GM21723 (cell line): ENCODE data around the gene TBC1D2B.

ENCODE experiments used
- ATAC-seq: cut with Tn5 transposase; IDR thresholded peaks from one replicate; pipeline ENCODE4 v1.9.1; 2021; ENCODE audit warnings: mild to moderate bottlenecking, moderate library complexity; ENCODE audit not compliant: unreplicated experiment

Gene TBC1D2B

DNA sequence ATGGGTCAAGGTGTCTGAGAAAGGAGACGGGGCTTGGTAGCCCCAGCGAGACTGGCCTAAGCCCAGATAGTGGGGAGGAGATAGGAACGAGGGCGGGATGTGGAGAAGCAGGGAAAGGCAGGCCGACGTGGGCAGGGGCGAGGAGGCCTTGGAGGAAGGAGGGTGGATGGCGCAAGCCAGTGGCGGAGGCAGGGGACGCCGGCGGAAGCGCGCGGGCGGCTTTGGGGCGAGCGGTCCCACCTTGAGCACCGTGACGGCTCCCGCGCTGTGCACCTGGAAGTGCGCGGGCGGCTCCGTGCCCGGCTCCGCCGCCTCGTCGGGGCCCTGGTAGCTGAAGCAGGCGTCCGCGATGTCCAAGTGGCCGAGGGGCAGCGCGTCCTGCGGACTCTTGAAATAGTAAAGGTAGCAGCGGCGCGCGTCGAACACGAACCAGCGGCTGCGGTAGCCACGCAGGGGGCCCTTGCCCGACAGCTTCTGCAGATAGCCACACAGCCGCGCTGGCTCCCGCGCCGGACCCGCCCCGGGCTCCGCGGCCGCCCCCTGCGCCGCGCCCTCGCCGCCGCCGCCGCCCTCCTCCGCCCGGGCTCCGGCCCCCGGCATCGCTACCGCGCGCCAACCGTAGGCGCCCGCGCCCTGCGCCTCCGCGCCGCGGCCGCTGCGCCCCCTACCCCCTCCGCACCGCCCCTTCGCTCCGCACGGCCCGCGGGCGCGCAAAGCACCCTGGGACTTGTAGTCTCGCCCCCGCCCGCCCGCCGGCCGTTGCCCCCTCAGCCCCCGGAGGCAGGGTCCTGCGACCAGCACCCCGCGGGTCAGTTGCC lies at the start of gene TBC1D2B:
Gene TBC1D2B, minus strand, starts transcription at position 659 of the 818 bp plus-strand sequence. Its CDS starts 59 bp downstream, at position 600.
- peak; percentile 70 for ATAC-seq

DNA sequence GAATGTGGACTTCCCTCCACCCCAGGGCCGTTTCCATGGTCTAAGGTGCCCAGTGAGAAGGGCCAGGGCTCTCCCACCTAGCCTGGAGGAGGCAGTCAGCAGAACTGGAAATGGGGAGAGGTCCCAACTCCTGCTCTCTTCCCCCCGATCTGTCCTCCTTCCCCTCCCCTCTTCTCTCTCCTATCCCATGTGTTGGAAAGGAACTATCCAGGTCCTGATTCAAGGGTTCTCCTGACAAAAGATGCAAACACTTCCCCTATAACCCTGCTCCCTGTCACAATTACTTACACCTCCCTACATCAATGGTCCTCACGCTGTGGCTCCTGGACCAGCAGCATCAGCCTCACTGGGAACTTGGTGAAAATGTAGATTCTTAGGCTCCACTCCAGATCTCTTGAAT lies 47.8 kb upstream of the TBC1D2B start:
- ATAC-seq = no peak

DNA sequence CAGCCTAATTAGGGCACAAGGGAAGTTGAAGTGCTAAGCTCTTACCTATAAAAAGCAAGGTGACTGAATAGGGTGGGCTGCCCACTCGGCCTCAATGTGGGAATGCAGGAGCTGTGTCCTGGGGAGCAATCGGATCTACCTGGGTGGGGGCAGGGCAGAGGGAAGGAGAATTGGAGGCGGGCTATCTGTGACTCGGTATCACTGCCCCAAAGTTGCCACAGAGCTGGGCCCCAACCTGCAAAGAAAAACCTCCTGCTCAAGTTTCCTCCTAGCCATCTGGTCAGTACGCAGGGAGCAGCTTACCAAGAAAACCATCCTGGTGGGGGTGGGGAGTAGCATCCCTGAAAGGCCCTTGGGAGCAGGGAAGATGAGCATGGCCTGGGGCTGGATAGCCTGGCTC lies 43.0 kb upstream of the TBC1D2B start:
- no peak for ATAC-seq

DNA sequence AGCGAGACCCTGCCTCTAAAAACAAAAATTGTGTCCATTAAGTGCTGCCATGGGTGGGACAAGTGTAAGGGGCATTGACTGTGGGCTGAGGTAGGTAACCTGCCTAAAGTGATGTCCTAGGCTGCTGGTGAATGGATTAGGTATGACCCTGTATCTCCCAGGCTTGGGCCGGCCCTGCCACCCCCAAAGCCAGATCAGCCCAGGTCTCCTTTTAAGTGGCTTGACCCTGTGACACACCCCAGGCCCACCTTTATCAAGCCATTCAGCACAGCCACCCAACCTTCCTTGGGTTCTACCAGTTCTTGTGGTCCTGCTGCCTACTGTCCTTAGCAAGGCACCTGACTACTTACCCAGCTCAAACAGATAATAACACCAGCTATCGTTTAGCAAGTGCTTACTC lies 35.0 kb upstream of the TBC1D2B start:
- ATAC-seq = no peak

DNA sequence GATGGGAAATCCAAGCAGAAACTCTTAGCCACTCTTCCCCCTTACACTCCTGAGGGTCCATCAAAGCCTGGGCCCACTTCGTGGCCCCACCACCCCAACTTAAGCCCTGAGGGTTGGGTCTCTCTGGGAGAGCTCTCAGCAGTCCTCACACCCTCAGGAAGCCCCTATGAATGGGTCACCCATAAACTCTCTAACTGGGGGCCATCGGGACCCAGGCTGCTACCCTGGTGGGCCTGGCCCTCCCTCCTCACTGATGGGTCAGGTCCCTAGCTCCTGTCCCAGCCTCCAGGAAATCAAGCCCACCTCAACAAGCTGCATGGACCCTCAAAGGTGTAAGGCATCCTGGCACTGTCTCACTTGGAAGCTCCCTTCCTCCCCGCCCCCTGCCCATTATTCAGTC lies 34.3 kb upstream of the TBC1D2B start:
- ATAC-seq = no peak

DNA sequence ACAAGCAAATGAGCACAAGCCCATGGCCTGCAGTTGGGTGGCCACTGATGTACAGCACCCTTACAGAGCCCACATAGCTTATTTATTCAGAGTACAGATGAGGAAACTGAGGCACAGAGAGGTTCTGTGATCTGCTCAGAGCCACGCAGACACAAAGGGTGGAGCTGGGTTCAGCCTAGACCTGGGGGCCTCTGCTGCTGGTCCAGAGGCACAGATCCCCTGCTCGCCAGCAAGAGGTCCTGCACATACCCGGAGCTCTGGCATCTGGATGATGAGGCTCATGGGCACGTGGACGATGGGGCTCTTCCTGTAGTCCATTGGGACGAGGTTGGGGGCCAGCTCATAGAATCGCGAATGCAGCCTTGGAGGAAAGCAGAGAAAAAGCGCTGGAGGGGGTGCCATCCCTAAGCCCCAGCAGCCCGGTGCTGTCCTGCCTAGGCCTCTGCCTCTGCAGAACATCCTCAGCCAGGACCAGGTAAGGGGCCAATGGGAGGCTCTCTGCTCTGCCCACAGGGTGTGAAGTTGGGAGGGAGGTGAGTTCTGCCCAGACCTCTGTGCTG lies 33.5 kb upstream of the TBC1D2B start:
- no peak for ATAC-seq

DNA sequence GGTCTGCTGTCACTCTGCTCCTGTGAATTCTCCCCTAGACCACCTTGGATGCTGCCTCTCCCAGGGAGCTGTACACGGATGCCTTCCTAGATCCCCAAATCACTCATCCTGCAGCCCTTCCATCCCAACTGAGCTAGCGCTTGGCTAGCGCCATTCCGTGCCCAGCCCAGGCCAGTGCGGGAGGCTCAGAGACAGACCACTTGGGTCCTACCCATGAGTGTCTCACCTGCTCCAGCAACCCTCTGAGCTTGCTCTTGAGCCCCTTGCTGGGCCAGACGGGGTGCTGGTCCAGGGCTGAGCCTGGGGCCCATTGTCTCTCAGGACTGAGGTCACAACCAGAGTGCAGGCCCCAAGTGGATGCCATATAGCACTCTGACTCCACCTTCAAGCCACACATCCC lies 32.6 kb upstream of the TBC1D2B start:
- no peak for ATAC-seq

DNA sequence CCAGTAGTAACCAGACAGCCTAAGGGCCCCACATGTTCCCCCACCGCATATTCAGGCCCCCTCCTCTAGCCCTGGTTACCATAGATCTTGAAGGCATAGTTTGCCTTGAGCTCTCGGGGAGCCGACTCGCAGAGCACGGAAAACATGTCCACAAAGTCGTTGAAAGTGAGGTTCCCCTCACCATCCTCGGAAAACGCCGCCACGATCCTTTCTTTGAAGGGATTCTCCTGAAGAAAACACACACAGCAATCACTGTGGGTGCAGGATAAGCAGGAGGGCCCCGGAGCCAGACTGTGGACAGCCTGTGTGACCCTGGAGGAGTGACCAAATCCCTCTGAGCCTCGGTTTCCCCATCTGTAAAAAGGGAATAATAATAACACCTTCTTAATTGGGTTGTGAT lies 31.6 kb upstream of the TBC1D2B start:
- no peak for ATAC-seq

DNA sequence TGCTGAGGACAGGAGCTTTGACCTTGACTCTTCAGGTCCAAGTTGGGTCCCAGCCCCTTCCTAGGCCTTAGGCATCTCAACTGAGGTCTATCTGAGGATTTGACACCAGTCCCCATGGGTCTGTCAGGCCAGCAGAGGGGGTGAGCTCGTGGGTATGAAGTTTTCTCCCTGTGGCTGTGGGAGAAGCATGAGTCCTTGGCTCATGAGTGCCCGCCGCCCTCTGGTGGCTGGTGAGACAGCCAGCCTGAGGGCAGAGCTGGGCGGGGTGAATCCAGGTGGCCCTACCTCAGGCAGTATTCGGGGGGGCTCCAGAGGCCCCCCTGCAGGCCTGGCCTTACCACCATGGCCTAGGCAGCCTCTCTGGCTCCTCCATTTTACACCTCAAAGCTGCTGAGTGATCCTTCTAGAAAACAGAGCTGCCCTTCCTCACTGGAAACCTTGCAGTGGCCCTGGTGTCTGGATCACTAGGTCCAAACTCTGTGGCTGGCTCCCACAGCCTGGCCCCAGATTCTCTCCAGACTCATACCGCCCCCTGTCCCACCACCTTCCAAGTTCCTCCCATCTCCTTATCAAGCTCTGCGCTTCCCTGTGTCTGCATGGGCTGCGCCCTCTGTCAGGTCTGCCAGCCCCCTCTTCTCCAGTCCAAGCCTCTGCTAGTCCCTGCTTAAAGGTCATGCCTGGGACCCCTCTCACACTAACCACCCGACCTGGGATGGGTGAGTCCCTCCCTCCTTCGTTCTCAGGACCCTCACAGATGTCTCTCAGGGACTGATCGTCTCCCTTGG lies 31.0 kb upstream of the TBC1D2B start:
- peak; percentile 34 for ATAC-seq

DNA sequence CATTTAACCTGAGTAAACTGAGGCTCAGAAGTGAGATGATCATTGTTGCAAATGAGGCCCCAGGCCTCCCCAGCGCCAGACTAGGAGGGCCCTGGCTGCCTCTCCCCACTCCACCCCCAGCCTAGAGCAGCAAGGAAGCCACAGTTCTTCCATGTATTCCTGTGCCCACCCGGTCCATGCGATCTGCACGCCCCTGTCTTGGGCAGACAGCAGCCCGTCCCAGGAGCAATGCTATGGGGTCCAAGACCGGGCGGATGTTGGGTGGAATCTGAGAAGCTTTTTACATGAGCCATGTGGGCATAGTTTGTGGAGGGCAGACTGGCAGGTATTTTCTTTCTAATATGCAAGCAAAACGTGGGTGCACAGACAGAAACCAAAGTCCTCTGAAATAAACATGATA lies 30.0 kb upstream of the TBC1D2B start:
- no peak for ATAC-seq

DNA sequence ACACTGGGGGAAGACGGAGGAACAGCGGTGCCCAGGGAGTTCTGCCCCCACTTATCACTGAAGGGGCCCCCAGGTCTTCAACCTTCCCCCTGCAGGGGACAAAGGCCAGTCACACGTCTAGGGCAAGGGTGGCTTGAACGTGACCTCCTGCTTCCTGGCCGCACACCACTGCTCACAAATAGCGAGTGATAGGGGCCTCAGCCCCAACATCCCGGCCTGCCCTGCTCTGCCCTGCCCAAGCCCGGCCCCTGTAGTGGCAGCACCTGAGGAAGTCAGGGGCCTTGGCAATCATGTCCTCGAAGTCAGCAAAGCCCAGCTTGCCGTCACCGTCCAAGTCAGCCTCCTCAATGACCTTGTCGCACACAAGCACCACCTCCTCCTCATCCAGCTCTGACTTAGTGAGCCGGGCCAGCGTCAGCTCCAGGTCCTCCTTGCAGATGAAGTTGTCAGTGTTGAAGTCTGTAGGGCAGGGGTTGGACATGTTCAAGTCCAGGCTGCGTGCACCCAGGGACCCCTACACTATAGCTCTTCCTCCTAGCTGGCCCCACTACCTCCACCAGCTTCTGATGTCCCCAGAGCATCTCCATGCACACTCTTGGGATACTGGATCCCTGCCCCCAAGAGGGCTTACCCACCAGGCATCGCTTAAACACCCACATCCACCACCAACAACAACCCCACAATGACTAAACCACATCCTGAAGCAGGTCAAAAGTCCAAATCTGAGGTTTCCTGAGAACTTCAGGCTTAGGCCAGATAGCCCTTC lies 28.1 kb upstream of the TBC1D2B start:
- no peak for ATAC-seq

DNA sequence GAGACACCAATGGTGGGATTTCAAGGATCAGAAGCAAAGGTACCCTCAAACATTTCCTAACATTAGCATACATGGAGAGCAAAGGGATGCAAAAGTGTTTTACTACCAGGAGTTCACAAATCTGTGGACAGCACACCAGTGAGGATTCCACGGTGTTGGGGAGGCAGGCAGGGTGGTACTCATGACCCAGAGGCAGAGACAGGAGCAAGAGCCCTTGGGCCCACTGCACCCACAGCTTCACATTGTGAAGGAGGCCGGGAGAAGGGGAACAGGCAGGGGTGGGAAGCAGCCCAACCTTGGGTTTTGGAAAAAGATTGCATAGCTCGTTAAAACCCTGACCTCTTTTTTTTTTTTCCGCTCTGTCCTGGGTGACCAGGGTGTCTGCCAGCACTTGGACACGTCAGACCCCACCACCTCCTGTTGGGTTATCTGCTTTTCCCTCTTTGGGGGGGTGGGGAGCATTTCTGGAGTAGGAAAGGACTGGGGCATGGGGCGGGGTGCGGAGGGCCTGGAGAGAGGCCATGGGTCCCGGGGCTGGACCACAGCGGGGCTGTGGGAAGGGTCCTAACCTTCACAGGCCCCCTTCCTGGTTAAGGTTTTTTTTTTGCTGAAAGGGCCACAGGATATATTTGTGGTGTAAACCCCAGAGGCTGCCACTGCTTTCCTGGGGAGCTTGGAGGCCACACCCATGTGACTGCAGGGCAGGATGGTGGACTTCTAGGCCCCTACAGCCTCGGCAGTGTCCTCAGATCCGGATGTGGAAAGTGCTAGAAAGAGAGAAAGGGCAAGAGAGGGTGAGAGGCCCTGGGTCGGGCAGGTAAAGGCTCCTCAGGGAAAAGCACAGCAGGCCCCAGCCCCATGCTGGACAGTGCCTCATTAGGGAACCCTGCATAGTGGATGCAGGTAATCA lies 27.3 kb upstream of the TBC1D2B start:
- no peak for ATAC-seq

DNA sequence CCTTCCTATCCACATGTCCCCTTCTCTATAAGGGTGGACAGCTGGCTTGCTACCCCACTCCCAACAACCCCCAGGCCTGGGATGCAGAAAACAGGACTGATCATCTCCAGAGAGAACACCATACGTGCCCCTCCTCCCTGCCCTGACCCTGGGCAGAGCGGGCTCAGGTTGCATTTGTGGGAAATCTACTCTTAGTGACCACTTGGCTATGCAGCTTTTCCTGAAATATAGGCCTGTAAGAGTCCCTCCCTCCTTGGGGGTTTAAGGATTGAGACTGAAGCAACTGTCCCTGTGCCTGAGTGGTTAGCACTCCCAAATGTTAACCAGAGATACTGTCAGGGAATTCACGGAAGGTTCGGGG lies 26.6 kb upstream of the TBC1D2B start:
- ATAC-seq = peak; percentile 18

DNA sequence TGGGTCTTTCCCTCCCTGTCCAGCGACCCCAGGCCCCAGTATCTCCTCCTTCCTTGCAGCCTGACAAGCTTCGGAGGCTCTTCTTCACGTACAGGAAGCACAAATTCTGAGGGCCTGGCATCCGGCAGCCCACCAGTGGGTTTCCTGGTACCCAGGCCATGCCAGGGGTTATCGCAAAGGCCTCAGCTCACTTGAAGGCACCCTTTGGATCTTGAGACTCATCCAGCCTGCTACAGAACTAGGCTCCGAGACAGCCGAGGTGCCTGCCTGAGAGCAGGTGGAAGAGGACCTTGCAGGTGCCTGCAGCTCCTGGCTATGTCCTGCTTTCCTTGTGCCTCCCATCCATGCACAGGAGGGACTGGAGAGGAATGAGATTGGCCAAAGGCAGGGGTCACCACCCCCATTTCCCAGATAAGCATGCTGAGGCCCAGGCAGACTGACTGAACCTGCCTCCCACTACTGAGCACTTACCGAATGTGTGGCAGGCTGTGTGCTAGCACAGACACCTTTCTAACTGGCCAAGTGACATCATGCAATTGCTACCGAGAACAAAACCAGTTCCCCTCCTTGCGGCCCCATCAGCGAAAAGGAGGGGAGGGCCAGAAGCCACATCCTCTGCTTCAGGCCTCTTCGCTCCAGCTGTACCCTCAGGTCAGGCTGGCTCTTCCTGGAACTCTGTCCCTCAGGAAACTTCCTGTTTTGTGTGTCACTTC lies 26.1 kb upstream of the TBC1D2B start:
- ATAC-seq = peak; percentile 89

DNA sequence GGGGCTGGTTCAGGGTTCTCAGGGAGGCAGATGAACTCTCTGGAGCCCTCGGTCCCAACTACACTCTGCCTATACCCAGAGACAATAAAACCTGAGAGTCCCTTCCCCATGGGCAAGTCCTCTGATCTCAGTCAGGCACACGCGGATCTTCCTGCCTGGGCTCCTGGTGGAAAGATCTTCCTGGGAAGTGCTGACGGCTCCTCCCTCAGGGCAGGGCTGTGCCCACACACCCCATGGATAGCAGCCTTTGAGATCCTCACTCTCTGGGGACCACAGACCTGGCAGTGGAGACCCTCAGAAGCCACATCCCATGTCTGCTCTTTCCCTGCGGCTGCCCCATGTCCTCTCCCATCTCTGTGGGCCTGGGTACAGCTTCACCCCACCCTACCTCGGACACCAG lies 25.2 kb upstream of the TBC1D2B start:
- no peak for ATAC-seq

DNA sequence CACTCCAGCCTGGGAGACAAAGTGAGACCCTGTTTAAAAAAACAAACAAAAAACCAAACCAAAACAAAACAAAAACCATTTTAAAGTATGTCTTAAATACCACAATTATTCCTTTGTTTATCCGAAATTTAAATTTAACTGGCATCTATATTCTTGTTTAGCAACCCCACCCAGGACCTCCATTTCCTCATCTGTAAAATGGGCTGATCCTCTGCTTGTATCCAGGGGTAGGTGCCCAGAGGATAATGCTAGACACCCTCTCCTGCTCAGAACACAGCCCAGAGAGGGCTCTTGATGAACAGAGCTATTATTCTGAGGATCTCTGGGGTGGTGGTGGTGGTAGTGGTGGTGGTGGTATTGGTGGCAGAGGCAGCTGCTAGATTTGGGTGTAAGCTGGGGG lies 24.7 kb upstream of the TBC1D2B start:
- no peak for ATAC-seq

DNA sequence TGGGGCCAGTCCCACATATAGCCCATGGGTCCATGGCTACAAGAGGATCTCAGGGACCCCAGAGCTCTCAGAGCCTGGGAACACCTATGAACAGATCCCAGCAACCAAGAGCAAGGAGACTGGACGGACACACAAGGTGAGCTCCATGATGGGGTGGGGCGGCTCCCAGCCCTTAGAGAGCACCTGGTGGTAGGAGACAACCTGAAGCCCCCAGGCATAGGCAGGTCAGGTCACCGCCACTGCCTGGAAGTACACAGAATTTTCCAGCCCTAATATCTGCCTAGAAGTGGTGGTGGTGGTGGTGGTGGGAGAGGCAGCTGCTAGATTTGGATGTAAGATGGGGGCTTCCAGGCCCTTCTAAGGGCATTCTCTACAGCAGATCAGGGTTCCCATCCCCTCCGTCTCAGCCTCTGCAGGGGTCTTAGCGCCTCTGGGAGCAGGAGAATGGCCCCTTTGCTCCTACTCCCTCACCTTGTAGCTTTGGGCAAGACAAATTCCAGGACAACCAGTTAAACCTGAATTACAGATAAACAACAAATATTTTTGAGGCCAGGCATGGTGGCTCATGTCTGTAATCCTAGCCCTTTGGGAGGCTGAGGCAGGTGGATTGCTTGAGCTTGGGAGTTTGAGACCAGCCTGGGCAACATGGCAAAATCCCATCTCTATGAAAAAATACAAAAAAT lies 24.1 kb upstream of the TBC1D2B start:
- ATAC-seq = no peak

DNA sequence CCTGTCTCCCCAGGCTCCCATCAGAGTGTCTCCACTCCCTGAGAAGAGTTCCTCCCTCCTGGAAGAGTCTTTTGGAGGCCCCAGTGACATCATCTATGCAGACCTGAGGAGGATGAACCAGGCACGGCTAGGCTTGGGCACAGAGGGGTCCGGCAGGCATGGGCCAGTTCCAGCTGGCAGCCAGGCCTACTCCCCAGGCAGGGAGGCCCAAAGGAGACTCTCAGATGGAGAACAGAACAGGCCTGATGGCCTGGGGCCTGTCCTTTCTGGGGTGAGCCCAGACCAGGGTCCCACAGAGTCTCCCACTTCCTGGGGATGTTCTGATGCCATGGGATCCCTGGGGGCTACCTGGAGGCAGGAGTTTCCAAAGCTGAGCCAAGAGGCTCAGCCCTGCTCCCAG lies 23.4 kb upstream of the TBC1D2B start:
- ATAC-seq = no peak

DNA sequence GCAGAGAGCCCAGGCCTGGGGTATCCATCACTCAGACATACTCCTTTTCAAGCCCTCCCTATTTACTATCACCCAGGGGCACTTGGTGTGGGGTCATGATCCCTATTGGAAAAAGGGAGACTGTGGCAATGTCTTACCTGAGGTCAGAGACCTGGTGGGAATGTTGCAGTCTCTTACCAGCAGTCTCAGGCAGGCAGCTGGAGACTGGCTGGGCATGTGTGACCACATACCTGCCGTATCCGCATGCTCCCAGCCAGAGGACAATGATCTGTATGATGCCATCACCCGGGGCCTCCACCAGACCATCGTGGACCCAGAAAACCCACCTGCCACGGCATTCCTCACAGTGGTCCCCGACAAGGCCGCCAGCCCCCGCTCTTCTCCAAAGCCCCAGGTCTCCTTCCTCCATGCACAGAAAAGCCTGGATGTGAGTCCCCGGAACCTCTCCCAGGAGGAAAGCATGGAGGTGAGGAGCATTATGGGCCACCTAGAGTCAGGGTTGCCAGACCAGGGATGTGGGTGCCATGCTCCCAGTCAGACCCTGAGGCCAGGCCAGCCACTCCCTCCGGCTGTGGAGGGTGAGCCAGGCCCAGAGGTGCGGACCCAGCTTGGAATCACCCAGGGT lies 20.7 kb upstream of the TBC1D2B start:
- no peak for ATAC-seq
